Uterus (tissue), 4 donors: ENCODE measurements around the gene DNAH11. TPM values are rescaled to one million over a fixed set of nuclear protein-coding genes. Genes with fewer than 3 reads are reported as not detected.

Experiments used
- DNase-seq, 2 donors: peaks; one replicate each; pipeline ENCODE4 v3.0.0-alpha.2; 2019 to 2020
- H3K27ac ChIP-seq, 2 donors: fragments of 200-600 bp; sonication (generic); 1 replicate in 1 of 2; 2 replicates in 1 of 2; pipeline ENCODE4 v1.5.1; 2016 to 2018
- H3K27me3 ChIP-seq, 2 donors: fragments of 200-600 bp; sonication (generic); one replicate each; pipeline ENCODE4 v1.5.1; 2018 to 2019; ENCODE audit warnings: control low read depth in 1 of 2
- H3K36me3 ChIP-seq, 2 donors: fragments of 200-600 bp; sonication (generic); one replicate each; pipeline ENCODE4 v1.5.1; 2019; ENCODE audit warnings: control low read depth in 1 of 2
- H3K4me1 ChIP-seq, 2 donors: fragments of 200-600 bp; sonication (generic); one replicate each; pipeline ENCODE4 v1.5.1; 2018 to 2019; ENCODE audit warnings: control low read depth in 1 of 2
- H3K4me3 ChIP-seq, 2 donors: fragments of 200-600 bp; sonication (generic); 1 replicate in 1 of 2; 2 replicates in 1 of 2; pipeline ENCODE4 v1.5.1; 2018 to 2019; ENCODE audit warnings: mild to moderate bottlenecking in 1 of 2
- H3K9me3 ChIP-seq, 2 donors: fragments of 200-600 bp; sonication (generic); one replicate each; pipeline ENCODE4 v1.5.1; 2019; ENCODE audit warnings: control low read depth in 1 of 2
- CTCF ChIP-seq, 4 experiments: fragments of 200-600 bp in 2 of 4; fragments of 450-650 bp in 2 of 4; sonication (generic) in 2 of 4; IDR thresholded peaks; one replicate each; pipeline ENCODE4 v1.5.1; 2016 to 2019; ENCODE audit warnings: antibody characterized with exemption in 4 of 4, mild to moderate bottlenecking in 2 of 4, moderate library complexity in 1 of 4
- POLR2A ChIP-seq, 2 donors: fragments of 450-650 bp; IDR thresholded peaks; one replicate each; pipeline ENCODE4 v1.6.1; 2016; ENCODE audit warnings: antibody characterized with exemption in 2 of 2, mild to moderate bottlenecking in 1 of 2, moderate library complexity in 1 of 2
- intact Hi-C: fragments of 100-400 bp; cut with DNase I; formaldehyde crosslinking; loops from one replicate; pipeline ENCODE4 v1.15.1; 2023; ENCODE audit warnings: low total_unique reads
- total RNA-seq, 4 donors: library from RNA; depleted of rRNA in 3 of 4; stranded (reverse); fragments of >200 nt in 3 of 4; gene quantifications; one replicate each; pipeline versions ENCODE4 v1.1.0 to v1.2.4, GENCODE V29; 2014 to 2023
- donor health status: DM: yes; HTN: yes; CAD: no.

DNAH11 gene
- total RNA-seq, 4 donors from 2014 or later, result 0.26 to 6.8 (median 1.5) TPM

GRCh38 chr7:21608465-21608864, 65.6 kb downstream of the DNAH11 start:
- no peaks in the 10 kb centered on the region for H3K9me3 ChIP-seq
- no peaks in the 10 kb centered on the region for H3K27me3 ChIP-seq
- no peak overlapping the region for H3K4me3 ChIP-seq
- TF ChIP-seq POLR2A (IDR thresholded peaks at IDR 0.05) (no peak), CTCF (IDR thresholded peaks at IDR 0.05) (no peak)
- H3K36me3 ChIP-seq, result no peaks in the 10 kb centered on the region
- no peak for DNase-seq
- H3K4me1 ChIP-seq, result no peaks in the 10 kb centered on the region
- H3K27ac ChIP-seq, result no peak overlapping the region
- intact Hi-C loops, result no loop called here

GRCh38 chr7:21611129-21611528, 68.3 kb downstream of the DNAH11 start:
- no peaks in the 10 kb centered on the region for H3K27me3 ChIP-seq
- TF ChIP-seq CTCF (IDR thresholded peaks at IDR 0.05) (no peak), POLR2A (IDR thresholded peaks at IDR 0.05) (no peak)
- no peaks in the 10 kb centered on the region for H3K4me1 ChIP-seq
- no peak for DNase-seq
- intact Hi-C loops, result no loop called here
- no peaks in the 10 kb centered on the region for H3K36me3 ChIP-seq
- H3K4me3 ChIP-seq, result no peak overlapping the region
- no peaks in the 10 kb centered on the region for H3K9me3 ChIP-seq
- H3K27ac ChIP-seq, result no peak overlapping the region

GRCh38 chr7:21616091-21616490, 73.3 kb downstream of the DNAH11 start:
- intact Hi-C loops, result no loop called here
- no peak for TF ChIP-seq CTCF (IDR thresholded peaks at IDR 0.05)
- H3K36me3 ChIP-seq, result no peaks in the 10 kb centered on the region
- DNase-seq, result no peak
- H3K9me3 ChIP-seq, result no peaks in the 10 kb centered on the region
- no peak overlapping the region for H3K4me3 ChIP-seq
- no peak overlapping the region for H3K27ac ChIP-seq
- H3K4me1 ChIP-seq, result no peaks in the 10 kb centered on the region
- no peaks in the 10 kb centered on the region for H3K27me3 ChIP-seq

- intact Hi-C loops, result no loop called here
These were observed 74.1 kb downstream of the DNAH11 start for GRCh38 chr7:21616796-21617436.

GRCh38 chr7:21617513-21617912, 74.7 kb downstream of the DNAH11 start:
- Histone ChIP-seq H3K27ac (no peak overlapping the region), H3K36me3 (no peaks in the 10 kb centered on the region), H3K9me3 (no peaks in the 10 kb centered on the region), H3K4me3 (no peak overlapping the region), H3K4me1 (no peaks in the 10 kb centered on the region), H3K27me3 (no peaks in the 10 kb centered on the region)
- intact Hi-C loops, result no loop called here
- TF ChIP-seq CTCF (IDR thresholded peaks at IDR 0.05), result no peak
- no peak for TF ChIP-seq POLR2A (IDR thresholded peaks at IDR 0.05)
- DNase-seq, result no peak

More at GRCh38 chr7:21616796-21617436, 74.1 kb downstream of the DNAH11 start:
- Histone ChIP-seq H3K27me3 (no peaks in the 10 kb centered on the region), H3K36me3 (no peaks in the 10 kb centered on the region), H3K4me1 (no peaks in the 10 kb centered on the region), H3K4me3 (no peak overlapping the region), H3K9me3 (no peaks in the 10 kb centered on the region), H3K27ac (no peak overlapping the region)
- TF ChIP-seq CTCF (IDR thresholded peaks at IDR 0.05) (no peak), POLR2A (IDR thresholded peaks at IDR 0.05) (no peak)
- no peak for DNase-seq
